ENCODE data around the gene GSE1.

DNA sequence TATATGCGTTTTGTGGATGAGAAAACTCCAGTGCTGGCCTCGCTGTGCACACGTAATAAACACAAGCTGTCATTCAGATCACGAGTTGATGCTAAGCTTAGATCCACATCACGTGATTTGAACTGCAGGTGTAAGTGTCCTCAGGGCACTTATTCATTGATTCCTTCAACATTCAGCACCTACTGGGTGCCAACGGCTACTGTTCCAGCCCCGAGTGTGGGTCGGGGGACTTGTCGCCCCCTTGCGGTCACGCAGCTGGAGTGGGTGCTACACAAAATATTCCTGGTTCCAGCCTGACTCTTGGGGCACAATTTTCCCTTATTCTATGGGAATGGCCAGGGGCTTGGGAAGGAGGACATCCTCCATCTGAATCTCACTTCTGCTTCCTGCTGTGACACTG lies 105.6 kb downstream of the GSE1 start:
- TF ChIP-seq POLR2AphosphoS5 (IDR thresholded peaks at IDR 0.05; ENCODE audit: low read depth), result no peak
- TF ChIP-seq, protein P1, sequence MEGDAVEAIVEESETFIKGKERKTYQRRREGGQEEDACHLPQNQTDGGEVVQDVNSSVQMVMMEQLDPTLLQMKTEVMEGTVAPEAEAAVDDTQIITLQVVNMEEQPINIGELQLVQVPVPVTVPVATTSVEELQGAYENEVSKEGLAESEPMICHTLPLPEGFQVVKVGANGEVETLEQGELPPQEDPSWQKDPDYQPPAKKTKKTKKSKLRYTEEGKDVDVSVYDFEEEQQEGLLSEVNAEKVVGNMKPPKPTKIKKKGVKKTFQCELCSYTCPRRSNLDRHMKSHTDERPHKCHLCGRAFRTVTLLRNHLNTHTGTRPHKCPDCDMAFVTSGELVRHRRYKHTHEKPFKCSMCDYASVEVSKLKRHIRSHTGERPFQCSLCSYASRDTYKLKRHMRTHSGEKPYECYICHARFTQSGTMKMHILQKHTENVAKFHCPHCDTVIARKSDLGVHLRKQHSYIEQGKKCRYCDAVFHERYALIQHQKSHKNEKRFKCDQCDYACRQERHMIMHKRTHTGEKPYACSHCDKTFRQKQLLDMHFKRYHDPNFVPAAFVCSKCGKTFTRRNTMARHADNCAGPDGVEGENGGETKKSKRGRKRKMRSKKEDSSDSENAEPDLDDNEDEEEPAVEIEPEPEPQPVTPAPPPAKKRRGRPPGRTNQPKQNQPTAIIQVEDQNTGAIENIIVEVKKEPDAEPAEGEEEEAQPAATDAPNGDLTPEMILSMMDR (IDR thresholded peaks at IDR 0.05; ENCODE audit: insufficient read depth, low read length), result no peak
- TF ChIP-seq REST (IDR thresholded peaks at IDR 0.05; ENCODE audit: insufficient replicate concordance, low read depth), result no peak
- TF ChIP-seq GABPA (IDR thresholded peaks at IDR 0.05; ENCODE audit: low read depth), result no peak

All from HL-60 (cell line).